ENCODE results near the gene ANKRD24.
"Not testable (repeated sequence)": the region's sequence is repeated elsewhere in the genome, so short reads cannot be mapped to it uniquely, and the experiment has no call there.

ANKRD24 gene

GRCh38 chr19:4217429-4218264 lies 35.2 kb downstream of the ANKRD24 start:
- Histone ChIP-seq H3K36me3 (ENCODE audit: control insufficient read depth in 1 of 2, insufficient read depth in 2 of 2, low read length in 2 of 2) (no peaks in the 10 kb centered on the region), H4K12ac (ENCODE audit: low read depth, low read length) (no peak overlapping the region), H3K27me3 (ENCODE audit: insufficient read depth, low read length) (no peaks in the 10 kb centered on the region), H3K79me2 (ENCODE audit: control insufficient read depth, insufficient read depth, low read length, poor library complexity) (no peaks in the 10 kb centered on the region), H2AK5ac (ENCODE audit: low read length) (no peak overlapping the region), H2BK5ac (ENCODE audit: low read depth, low read length, poor library complexity) (no peak overlapping the region), H2BK12ac (ENCODE audit: low read length) (no peak overlapping the region), H3K9ac (ENCODE audit: low read length) (no peak overlapping the region), H3K4me3 (ENCODE audit: low read depth, low read length) (no peak overlapping the region), H4K91ac (ENCODE audit: low read depth, low read length) (no peak overlapping the region), H4K8ac (ENCODE audit: low read depth, low read length) (no peak overlapping the region), H3K27ac (ENCODE audit: low read depth, low read length) (no peak overlapping the region), H3K4me2 (ENCODE audit: low read length) (no peak overlapping the region), H3K4ac (ENCODE audit: low read depth, low read length) (no peak overlapping the region), H3K23ac (ENCODE audit: low read length) (no peak overlapping the region), H3K4me1 (ENCODE audit: control insufficient read depth in 1 of 2, insufficient read depth in 2 of 2, low read length in 2 of 2) (no peaks in the 10 kb centered on the region), H3K9me3 (ENCODE audit: insufficient read depth, low read depth, low read length) (peaks cover 2% of the 10 kb centered on the region), H3K79me1 (ENCODE audit: low read length) (no peaks in the 10 kb centered on the region), H3K14ac (ENCODE audit: low read length) (no peak overlapping the region), H3K18ac (ENCODE audit: low read length) (no peak overlapping the region), H2AFZ (ENCODE audit: insufficient read depth, low read length, poor library complexity) (no peak overlapping the region), H2BK120ac (ENCODE audit: insufficient read depth, low read length, poor library complexity) (no peak overlapping the region)
- WGBS (ENCODE audit: extremely low coverage, insufficient coverage, insufficient read length) = no CpG with 5 or more reads among the region's 81 CpGs
- DNase-seq = no peak

- H3K27me3 ChIP-seq (ENCODE audit: insufficient read depth, low read length); H3K4me2 ChIP-seq (ENCODE audit: low read length); H2BK5ac ChIP-seq (ENCODE audit: low read depth, low read length, poor library complexity); H3K36me3 ChIP-seq (ENCODE audit: control insufficient read depth in 1 of 2, insufficient read depth in 2 of 2, low read length in 2 of 2); H4K91ac ChIP-seq (ENCODE audit: low read depth, low read length); H4K12ac ChIP-seq (ENCODE audit: low read depth, low read length); DNase-seq; H3K9ac ChIP-seq (ENCODE audit: low read length); H3K27ac ChIP-seq (ENCODE audit: low read depth, low read length); H3K4me3 ChIP-seq (ENCODE audit: low read depth, low read length); H3K4ac ChIP-seq (ENCODE audit: low read depth, low read length); H2AK5ac ChIP-seq (ENCODE audit: low read length); H3K79me1 ChIP-seq (ENCODE audit: low read length); H3K23ac ChIP-seq (ENCODE audit: low read length); H3K4me1 ChIP-seq (ENCODE audit: control insufficient read depth in 1 of 2, insufficient read depth in 2 of 2, low read length in 2 of 2); H3K9me3 ChIP-seq (ENCODE audit: insufficient read depth, low read depth, low read length); H3K18ac ChIP-seq (ENCODE audit: low read length); H3K79me2 ChIP-seq (ENCODE audit: control insufficient read depth, insufficient read depth, low read length, poor library complexity); H3K14ac ChIP-seq (ENCODE audit: low read length); H2BK120ac ChIP-seq (ENCODE audit: insufficient read depth, low read length, poor library complexity); H4K8ac ChIP-seq (ENCODE audit: low read depth, low read length); H2BK12ac ChIP-seq (ENCODE audit: low read length); H2AFZ ChIP-seq (ENCODE audit: insufficient read depth, low read length, poor library complexity): not testable (repeated sequence)
- no CpG with 5 or more reads among the region's 1 CpG for WGBS (ENCODE audit: extremely low coverage, insufficient coverage, insufficient read length)
These were observed 36.0 kb downstream of the ANKRD24 start for GRCh38 chr19:4218523-4218922.

GRCh38 chr19:4220188-4220587 lies 37.7 kb downstream of the ANKRD24 start:
- no peak overlapping the region for H3K27ac ChIP-seq (ENCODE audit: low read depth, low read length)
- no peak overlapping the region for H4K12ac ChIP-seq (ENCODE audit: low read depth, low read length)
- H2BK120ac ChIP-seq (ENCODE audit: insufficient read depth, low read length, poor library complexity) = no peak overlapping the region
- H3K4ac ChIP-seq (ENCODE audit: low read depth, low read length) = no peak overlapping the region
- H2AFZ ChIP-seq (ENCODE audit: insufficient read depth, low read length, poor library complexity) = no peak overlapping the region
- peak; percentile 17 to 31 for DNase-seq
- no peak overlapping the region for H2BK5ac ChIP-seq (ENCODE audit: low read depth, low read length, poor library complexity)
- H2BK12ac ChIP-seq (ENCODE audit: low read length) = no peak overlapping the region
- H3K9me3 ChIP-seq (ENCODE audit: insufficient read depth, low read depth, low read length) = peaks cover 2% of the 10 kb centered on the region
- no peak overlapping the region for H3K23ac ChIP-seq (ENCODE audit: low read length)
- no CpG with 5 or more reads among the region's 7 CpGs for WGBS (ENCODE audit: extremely low coverage, insufficient coverage, insufficient read length)
- H3K79me1 ChIP-seq (ENCODE audit: low read length) = no peaks in the 10 kb centered on the region
- H4K8ac ChIP-seq (ENCODE audit: low read depth, low read length) = no peak overlapping the region
- H4K91ac ChIP-seq (ENCODE audit: low read depth, low read length) = no peak overlapping the region
- peaks cover 0 to 2% of the 10 kb centered on the region in 2 experiments for H3K4me1 ChIP-seq (ENCODE audit: control insufficient read depth in 1 of 2, insufficient read depth in 2 of 2, low read length in 2 of 2)
- H3K79me2 ChIP-seq (ENCODE audit: control insufficient read depth, insufficient read depth, low read length, poor library complexity) = no peaks in the 10 kb centered on the region
- H3K4me3 ChIP-seq (ENCODE audit: low read depth, low read length) = no peak overlapping the region
- H3K18ac ChIP-seq (ENCODE audit: low read length) = no peak overlapping the region
- no peak overlapping the region for H3K14ac ChIP-seq (ENCODE audit: low read length)
- no peaks in the 10 kb centered on the region for H3K27me3 ChIP-seq (ENCODE audit: insufficient read depth, low read length)
- H3K36me3 ChIP-seq (ENCODE audit: control insufficient read depth in 1 of 2, insufficient read depth in 2 of 2, low read length in 2 of 2) = no peaks in the 10 kb centered on the region
- H3K9ac ChIP-seq (ENCODE audit: low read length) = no peak overlapping the region
- no peak overlapping the region for H2AK5ac ChIP-seq (ENCODE audit: low read length)
- H3K4me2 ChIP-seq (ENCODE audit: low read length) = no peak overlapping the region

- H3K27ac ChIP-seq (ENCODE audit: low read depth, low read length) = no peak overlapping the region
- no CpG with 5 or more reads among the region's 15 CpGs for WGBS (ENCODE audit: extremely low coverage, insufficient coverage, insufficient read length)
- no peak overlapping the region for H2BK120ac ChIP-seq (ENCODE audit: insufficient read depth, low read length, poor library complexity)
- no peak overlapping the region for H3K4ac ChIP-seq (ENCODE audit: low read depth, low read length)
- H3K4me2 ChIP-seq (ENCODE audit: low read length) = no peak overlapping the region
- no peaks in the 10 kb centered on the region for H3K9me3 ChIP-seq (ENCODE audit: insufficient read depth, low read depth, low read length)
- no peak overlapping the region for H3K18ac ChIP-seq (ENCODE audit: low read length)
- H2BK12ac ChIP-seq (ENCODE audit: low read length) = no peak overlapping the region
- H2BK5ac ChIP-seq (ENCODE audit: low read depth, low read length, poor library complexity) = no peak overlapping the region
- no peak overlapping the region for H3K9ac ChIP-seq (ENCODE audit: low read length)
- H3K4me3 ChIP-seq (ENCODE audit: low read depth, low read length) = no peak overlapping the region
- peaks cover 6 to 9% of the 10 kb centered on the region in 2 experiments for H3K4me1 ChIP-seq (ENCODE audit: control insufficient read depth in 1 of 2, insufficient read depth in 2 of 2, low read length in 2 of 2)
- no peak overlapping the region for H4K8ac ChIP-seq (ENCODE audit: low read depth, low read length)
- H3K36me3 ChIP-seq (ENCODE audit: control insufficient read depth in 1 of 2, insufficient read depth in 2 of 2, low read length in 2 of 2) = no peaks in the 10 kb centered on the region
- no peak overlapping the region for H3K14ac ChIP-seq (ENCODE audit: low read length)
- no peak overlapping the region for H4K12ac ChIP-seq (ENCODE audit: low read depth, low read length)
- no peaks in the 10 kb centered on the region for H3K79me2 ChIP-seq (ENCODE audit: control insufficient read depth, insufficient read depth, low read length, poor library complexity)
- DNase-seq = no peak
- H2AFZ ChIP-seq (ENCODE audit: insufficient read depth, low read length, poor library complexity) = no peak overlapping the region
- peaks cover 2% of the 10 kb centered on the region for H3K79me1 ChIP-seq (ENCODE audit: low read length)
- no peaks in the 10 kb centered on the region for H3K27me3 ChIP-seq (ENCODE audit: insufficient read depth, low read length)
- H4K91ac ChIP-seq (ENCODE audit: low read depth, low read length) = no peak overlapping the region
- no peak overlapping the region for H2AK5ac ChIP-seq (ENCODE audit: low read length)
- H3K23ac ChIP-seq (ENCODE audit: low read length) = no peak overlapping the region
These were observed 42.0 kb downstream of the ANKRD24 start for GRCh38 chr19:4224470-4224869.
